HFF-Myc (cell line): ENCODE data around the gene DOCK4.

Experiments used
- DNase-seq: peaks from one replicate; pipeline ENCODE4 v3.0.0-alpha.2; 2011; ENCODE audit warnings: low read depth; ENCODE audit errors: extremely low read depth
- H3K4me3 ChIP-seq: replicated peaks from 2 replicates; pipeline ENCODE4 v1.5.1; 2011; ENCODE audit warnings: low read depth, mild to moderate bottlenecking, control low read depth, low read length
- TF ChIP-seq, protein P1 (sequence below): IDR thresholded peaks from 2 replicates; pipeline ENCODE4 v1.5.1; 2012; ENCODE audit warnings: mild to moderate bottlenecking, low read depth, low read length, control low read depth; ENCODE audit errors: missing control alignments

DOCK4 gene

GRCh38 chr7:111887734-111888133 is 318.5 kb downstream of the DOCK4 start:
- DNase-seq = no peak
- no peak overlapping the region for H3K4me3 ChIP-seq
- TF ChIP-seq, protein P1, sequence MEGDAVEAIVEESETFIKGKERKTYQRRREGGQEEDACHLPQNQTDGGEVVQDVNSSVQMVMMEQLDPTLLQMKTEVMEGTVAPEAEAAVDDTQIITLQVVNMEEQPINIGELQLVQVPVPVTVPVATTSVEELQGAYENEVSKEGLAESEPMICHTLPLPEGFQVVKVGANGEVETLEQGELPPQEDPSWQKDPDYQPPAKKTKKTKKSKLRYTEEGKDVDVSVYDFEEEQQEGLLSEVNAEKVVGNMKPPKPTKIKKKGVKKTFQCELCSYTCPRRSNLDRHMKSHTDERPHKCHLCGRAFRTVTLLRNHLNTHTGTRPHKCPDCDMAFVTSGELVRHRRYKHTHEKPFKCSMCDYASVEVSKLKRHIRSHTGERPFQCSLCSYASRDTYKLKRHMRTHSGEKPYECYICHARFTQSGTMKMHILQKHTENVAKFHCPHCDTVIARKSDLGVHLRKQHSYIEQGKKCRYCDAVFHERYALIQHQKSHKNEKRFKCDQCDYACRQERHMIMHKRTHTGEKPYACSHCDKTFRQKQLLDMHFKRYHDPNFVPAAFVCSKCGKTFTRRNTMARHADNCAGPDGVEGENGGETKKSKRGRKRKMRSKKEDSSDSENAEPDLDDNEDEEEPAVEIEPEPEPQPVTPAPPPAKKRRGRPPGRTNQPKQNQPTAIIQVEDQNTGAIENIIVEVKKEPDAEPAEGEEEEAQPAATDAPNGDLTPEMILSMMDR = no peak

- H3K4me3 ChIP-seq = no peak overlapping the region
- TF ChIP-seq, protein P1 = no peak
- no peak for DNase-seq
Measured at GRCh38 chr7:111886233-111886632, 320.0 kb downstream of the DOCK4 start.

- H3K4me3 ChIP-seq = no peak overlapping the region
- TF ChIP-seq, protein P1 = no peak
- no peak for DNase-seq
Measured at GRCh38 chr7:111883241-111883640, 323.0 kb downstream of the DOCK4 start.

DNA sequence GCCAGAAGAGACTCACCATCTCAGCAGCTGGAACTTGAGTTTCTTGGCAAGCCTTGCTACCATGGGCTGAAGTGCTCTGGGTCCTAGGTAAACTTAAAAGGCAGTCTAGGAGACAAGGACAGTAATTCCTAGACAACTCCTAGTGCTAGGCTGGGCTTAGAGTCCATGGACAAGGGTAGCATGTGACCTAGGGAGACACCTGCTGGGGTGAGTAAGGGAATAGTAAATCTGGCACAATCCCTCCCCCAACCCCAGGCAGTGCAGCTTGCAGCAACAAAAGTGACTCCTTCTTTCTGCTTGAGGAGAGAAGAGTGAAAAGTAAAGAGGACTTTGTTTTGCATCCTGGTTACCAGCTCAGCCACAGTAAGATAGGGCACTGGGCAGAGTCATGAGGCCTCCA is 327.4 kb downstream of the DOCK4 start:
- H3K4me3 ChIP-seq = no peak overlapping the region
- TF ChIP-seq, protein P1 = no peak
- no peak for DNase-seq

- no peak for DNase-seq
- TF ChIP-seq, protein P1 = no peak
Measured at GRCh38 chr7:111877931-111878330, 328.3 kb downstream of the DOCK4 start.

GRCh38 chr7:111873963-111874690 is 332.1 kb downstream of the DOCK4 start:
- TF ChIP-seq, protein P1 = no peak
- no peak overlapping the region for H3K4me3 ChIP-seq
- peak; percentile 33 for DNase-seq

More at GRCh38 chr7:111877931-111878330, 328.3 kb downstream of the DOCK4 start:
- H3K4me3 ChIP-seq = no peak overlapping the region

DNA sequence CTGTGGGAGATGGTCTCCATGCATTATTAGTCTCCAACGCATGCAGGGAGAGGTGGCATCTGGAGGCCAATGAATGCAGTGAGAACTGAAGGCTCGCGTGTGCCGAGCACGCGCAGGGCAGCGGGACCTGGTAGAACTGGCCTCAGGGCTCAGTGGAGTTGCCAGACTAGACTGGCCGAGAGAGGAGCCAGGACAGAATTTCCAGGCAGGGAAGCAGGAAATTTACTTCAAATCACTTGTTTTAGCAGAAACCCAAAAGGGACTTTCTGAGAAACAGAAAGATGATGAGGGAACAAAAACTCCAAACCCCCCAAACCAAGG is 332.9 kb downstream of the DOCK4 start:
- DNase-seq = no peak
- TF ChIP-seq, protein P1 = no peak
- H3K4me3 ChIP-seq = no peak overlapping the region
